PFSK-1 (cell line): ENCODE measurements around the gene SAMD9L.

Experiments used
- FOXP2 ChIP-seq: optimal IDR thresholded peaks from 2 replicates; pipeline ENCODE3; 2011; ENCODE audit warnings: borderline replicate concordance, control low read depth, inconsistent platforms; ENCODE audit not compliant: insufficient read depth; ENCODE audit errors: extremely low read length, extremely low read depth
- POLR2AphosphoS5 ChIP-seq: IDR thresholded peaks from 2 replicates; pipeline ENCODE4 v1.6.1; 2012; ENCODE audit warnings: low read depth, mild to moderate bottlenecking, control low read depth, low read length, moderate library complexity
- SIN3A ChIP-seq: IDR thresholded peaks from 2 replicates; pipeline ENCODE4 v1.6.1; 2012; ENCODE audit warnings: mild to moderate bottlenecking, low read length, moderate library complexity, borderline replicate concordance; ENCODE audit not compliant: insufficient read depth
- TAF1 ChIP-seq: IDR thresholded peaks from 2 replicates; pipeline ENCODE4 v1.6.1; 2012; ENCODE audit warnings: low read length, control low read depth, borderline replicate concordance; ENCODE audit not compliant: insufficient read depth
- TF ChIP-seq, protein P1 (sequence below), 2 experiments: IDR thresholded peaks; 2 replicates each; pipeline versions ENCODE4 v1.6.1 to v1.8.0; 2011 to 2012; ENCODE audit warnings: low read depth in 2 of 2, low read length in 2 of 2, control low read depth in 1 of 2, inconsistent platforms in 1 of 2, mild to moderate bottlenecking in 1 of 2, moderate library complexity in 1 of 2; ENCODE audit not compliant: insufficient read depth in 1 of 2

Gene SAMD9L

DNA sequence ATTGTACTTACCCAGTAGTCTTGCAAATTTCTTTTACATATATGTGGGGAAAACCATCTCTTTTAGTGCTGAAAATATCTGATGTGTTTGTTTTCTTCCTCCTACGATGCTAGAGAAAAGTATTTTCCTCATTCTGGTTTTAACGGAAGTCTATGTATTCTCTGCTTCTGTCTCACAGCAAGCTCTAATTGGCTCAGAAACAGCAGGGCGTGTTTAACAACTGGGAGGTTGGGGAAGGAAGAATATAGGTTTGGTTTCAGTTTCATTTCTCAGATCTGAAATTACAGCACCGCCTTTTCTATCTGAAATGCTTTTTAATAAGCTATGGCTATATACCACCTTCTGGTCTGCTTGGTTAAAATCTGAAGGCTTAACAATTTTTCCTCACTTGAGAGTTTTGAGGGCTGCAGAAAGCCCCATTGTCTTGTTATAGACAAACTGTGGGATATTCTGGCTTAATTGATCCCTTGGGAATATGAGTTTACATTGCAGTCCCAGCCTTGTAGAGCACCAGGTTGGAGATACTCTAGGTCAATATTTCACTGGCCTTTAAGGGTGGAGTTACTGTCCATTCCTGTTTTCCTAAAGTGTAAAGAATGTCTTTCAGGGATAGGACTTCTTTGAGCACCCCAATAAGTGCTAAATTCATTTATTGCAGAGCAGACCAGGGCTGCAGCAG lies 30.2 kb downstream of the SAMD9L start, which contains the start of gene SAMD9:
Gene SAMD9, minus strand, starts transcription at position 128 of the 679 bp plus-strand sequence. CDS start 11,882 bp downstream, outside the sequence.
- TF ChIP-seq SIN3A (no peak), POLR2AphosphoS5 (no peak), FOXP2 (no peak), TAF1 (no peak)
- TF ChIP-seq, protein P1, sequence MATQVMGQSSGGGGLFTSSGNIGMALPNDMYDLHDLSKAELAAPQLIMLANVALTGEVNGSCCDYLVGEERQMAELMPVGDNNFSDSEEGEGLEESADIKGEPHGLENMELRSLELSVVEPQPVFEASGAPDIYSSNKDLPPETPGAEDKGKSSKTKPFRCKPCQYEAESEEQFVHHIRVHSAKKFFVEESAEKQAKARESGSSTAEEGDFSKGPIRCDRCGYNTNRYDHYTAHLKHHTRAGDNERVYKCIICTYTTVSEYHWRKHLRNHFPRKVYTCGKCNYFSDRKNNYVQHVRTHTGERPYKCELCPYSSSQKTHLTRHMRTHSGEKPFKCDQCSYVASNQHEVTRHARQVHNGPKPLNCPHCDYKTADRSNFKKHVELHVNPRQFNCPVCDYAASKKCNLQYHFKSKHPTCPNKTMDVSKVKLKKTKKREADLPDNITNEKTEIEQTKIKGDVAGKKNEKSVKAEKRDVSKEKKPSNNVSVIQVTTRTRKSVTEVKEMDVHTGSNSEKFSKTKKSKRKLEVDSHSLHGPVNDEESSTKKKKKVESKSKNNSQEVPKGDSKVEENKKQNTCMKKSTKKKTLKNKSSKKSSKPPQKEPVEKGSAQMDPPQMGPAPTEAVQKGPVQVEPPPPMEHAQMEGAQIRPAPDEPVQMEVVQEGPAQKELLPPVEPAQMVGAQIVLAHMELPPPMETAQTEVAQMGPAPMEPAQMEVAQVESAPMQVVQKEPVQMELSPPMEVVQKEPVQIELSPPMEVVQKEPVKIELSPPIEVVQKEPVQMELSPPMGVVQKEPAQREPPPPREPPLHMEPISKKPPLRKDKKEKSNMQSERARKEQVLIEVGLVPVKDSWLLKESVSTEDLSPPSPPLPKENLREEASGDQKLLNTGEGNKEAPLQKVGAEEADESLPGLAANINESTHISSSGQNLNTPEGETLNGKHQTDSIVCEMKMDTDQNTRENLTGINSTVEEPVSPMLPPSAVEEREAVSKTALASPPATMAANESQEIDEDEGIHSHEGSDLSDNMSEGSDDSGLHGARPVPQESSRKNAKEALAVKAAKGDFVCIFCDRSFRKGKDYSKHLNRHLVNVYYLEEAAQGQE (IDR thresholded peaks at IDR 0.05; ENCODE audit: insufficient read depth in 1 of 2, low read depth in 2 of 2, low read length in 2 of 2): no peak

DNA sequence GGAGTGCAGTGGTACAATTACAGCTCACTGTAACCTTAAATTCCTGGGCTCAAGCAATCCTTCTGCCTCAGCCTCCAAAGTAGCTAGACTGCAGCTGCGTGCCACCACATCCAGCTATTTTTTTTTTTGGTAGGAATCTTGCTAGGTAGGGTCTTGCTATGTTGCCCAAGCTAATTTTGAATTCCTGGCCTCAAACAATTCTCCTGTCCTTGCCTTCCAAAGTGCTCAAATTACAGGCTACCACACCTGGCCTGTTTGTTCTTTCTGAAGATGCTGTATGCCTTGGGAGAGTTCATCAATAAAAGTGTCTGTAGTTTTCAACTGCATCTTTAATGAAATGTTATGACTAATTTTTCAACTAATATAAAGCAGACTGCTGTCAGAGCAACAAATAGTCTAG lies 30.9 kb downstream of the SAMD9L start:
- no peak for TF ChIP-seq POLR2AphosphoS5
- TF ChIP-seq SIN3A: no peak
- TF ChIP-seq, protein P1 (IDR thresholded peaks at IDR 0.05; ENCODE audit: insufficient read depth in 1 of 2, low read depth in 2 of 2, low read length in 2 of 2): no peak
- TF ChIP-seq TAF1: no peak
- no peak for TF ChIP-seq FOXP2

DNA sequence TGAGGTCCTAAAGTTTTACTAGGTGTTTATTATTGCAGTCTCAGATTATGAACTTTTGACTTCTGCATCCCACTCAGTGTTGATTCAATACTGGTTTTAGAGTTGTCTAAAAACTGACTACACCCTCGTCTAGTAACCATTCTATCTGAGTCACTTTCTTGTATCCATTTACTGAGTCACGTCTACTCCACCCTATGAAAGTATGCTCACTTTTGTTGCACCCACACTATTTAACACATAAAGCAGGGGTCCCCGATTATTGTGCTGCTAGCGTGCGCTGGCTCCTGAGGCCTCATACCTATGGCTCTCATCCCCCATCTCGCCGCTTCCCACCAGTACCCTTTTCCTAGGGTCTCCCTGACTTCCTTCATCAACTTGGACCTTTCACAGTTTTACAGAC lies 32.4 kb downstream of the SAMD9L start:
- TF ChIP-seq, protein P1 (IDR thresholded peaks at IDR 0.05; ENCODE audit: insufficient read depth in 1 of 2, low read depth in 2 of 2, low read length in 2 of 2): no peak
- TF ChIP-seq POLR2AphosphoS5 (no peak), SIN3A (no peak), TAF1 (no peak), FOXP2 (no peak)

DNA sequence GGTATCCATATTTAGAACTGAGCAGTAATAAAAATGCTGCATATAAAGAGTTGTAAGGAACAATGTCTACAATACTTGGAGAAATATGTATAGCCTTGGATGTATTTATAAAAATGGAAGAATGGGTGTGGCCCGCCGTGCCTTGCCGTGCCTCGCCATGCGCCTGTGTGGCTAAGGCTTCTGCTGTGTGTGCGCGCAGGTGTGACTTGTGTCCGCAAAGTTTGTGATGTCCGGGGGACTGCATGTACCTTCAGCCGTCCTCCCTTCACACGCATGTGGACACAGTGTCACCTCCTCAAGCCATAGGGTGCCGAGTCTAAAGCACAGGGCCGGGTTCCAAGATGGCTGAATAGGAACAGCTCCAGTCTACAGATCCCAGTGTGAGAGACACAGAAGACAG lies 40.2 kb downstream of the SAMD9L start:
- TF ChIP-seq SIN3A: no peak
- no peak for TF ChIP-seq FOXP2
- TF ChIP-seq, protein P1 (IDR thresholded peaks at IDR 0.05; ENCODE audit: insufficient read depth in 1 of 2, low read depth in 2 of 2, low read length in 2 of 2): no peak
- no peak for TF ChIP-seq TAF1
- no peak for TF ChIP-seq POLR2AphosphoS5

DNA sequence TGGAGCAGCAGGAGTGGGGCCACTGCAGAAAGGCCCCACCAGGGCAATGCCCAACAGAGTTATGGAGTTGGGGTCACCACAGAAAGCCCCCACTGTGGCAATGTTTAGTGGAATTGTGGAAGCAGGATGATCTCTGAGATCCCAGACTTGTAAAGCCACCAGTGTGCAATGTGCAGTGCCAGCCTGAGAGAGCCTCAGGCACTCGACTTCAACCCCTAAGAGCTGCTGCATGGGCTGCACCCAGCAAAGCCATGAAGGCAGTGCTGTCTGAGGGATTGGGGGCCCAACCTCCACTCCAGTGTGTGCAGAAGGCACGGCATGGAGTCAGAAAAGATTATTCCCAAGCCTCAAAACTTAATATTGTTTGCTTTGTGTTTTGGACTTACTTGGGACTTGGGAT lies 50.8 kb downstream of the SAMD9L start:
- no peak for TF ChIP-seq POLR2AphosphoS5
- TF ChIP-seq, protein P1 (IDR thresholded peaks at IDR 0.05; ENCODE audit: insufficient read depth in 1 of 2, low read depth in 2 of 2, low read length in 2 of 2): no peak
- TF ChIP-seq TAF1: no peak
- TF ChIP-seq FOXP2: no peak
- no peak for TF ChIP-seq SIN3A
